Fibroblast of lung (primary cell): ENCODE data around the gene TEC. TPM values are rescaled to one million over a fixed set of nuclear protein-coding genes. Genes with fewer than 3 reads are reported as not detected.

Experiments
- DNase-seq, 2 donors: peaks; one replicate each; pipeline versions ENCODE4 v3.0.0 to v3.0.0-alpha.2; 2010; ENCODE audit warnings: low read depth in 2 of 2
- H2AFZ ChIP-seq: 2 replicates; pipeline ENCODE4 v1.5.1; 2012; ENCODE audit warnings: low read length, control low read depth, inconsistent platforms
- H3K27ac ChIP-seq: 2 replicates; pipeline ENCODE4 v1.5.1; 2011; ENCODE audit warnings: low read length, control low read depth; ENCODE audit not compliant: insufficient read depth
- H3K27me3 ChIP-seq: 2 replicates; pipeline ENCODE4 v1.5.1; 2011; ENCODE audit warnings: mild to moderate bottlenecking, low read length; ENCODE audit not compliant: control insufficient read depth, insufficient read depth
- H3K36me3 ChIP-seq: 2 replicates; pipeline ENCODE4 v1.5.1; 2011; ENCODE audit warnings: low read length; ENCODE audit not compliant: control insufficient read depth, insufficient read depth
- H3K4me1 ChIP-seq: 2 replicates; pipeline ENCODE4 v1.5.1; 2011; ENCODE audit warnings: low read length; ENCODE audit not compliant: control insufficient read depth, insufficient read depth; ENCODE audit errors: extremely low read depth
- H3K4me2 ChIP-seq: 2 replicates; pipeline ENCODE4 v1.5.1; 2011; ENCODE audit warnings: low read length, control low read depth; ENCODE audit not compliant: insufficient read depth; ENCODE audit errors: extremely low read depth
- H3K4me3 ChIP-seq, 4 experiments: fragments of 200-600 bp in 1 of 4; sonication (generic) in 1 of 4; replicated peaks in 1 of 4; 2 replicates each; pipeline ENCODE4 v1.5.1; 2011 to 2016; ENCODE audit warnings: low read length in 4 of 4, low read depth in 3 of 4, mild to moderate bottlenecking in 3 of 4, control low read depth in 2 of 4, inconsistent platforms in 1 of 4, mixed read lengths in 1 of 4; ENCODE audit not compliant: insufficient read depth in 1 of 4; ENCODE audit errors: control extremely low read depth in 1 of 4
- H3K79me2 ChIP-seq: 2 replicates; pipeline ENCODE4 v1.5.1; 2012; ENCODE audit warnings: mild to moderate bottlenecking, low read length, inconsistent platforms; ENCODE audit not compliant: control insufficient read depth, insufficient read depth
- H3K9ac ChIP-seq: 2 replicates; pipeline ENCODE4 v1.5.1; 2011; ENCODE audit warnings: mild to moderate bottlenecking, low read length, control low read depth; ENCODE audit not compliant: insufficient read depth
- H3K9me3 ChIP-seq: 2 replicates; pipeline ENCODE4 v1.5.1; 2012; ENCODE audit warnings: low read depth, low read length; ENCODE audit not compliant: control insufficient read depth, insufficient read depth
- H4K20me1 ChIP-seq: 2 replicates; pipeline ENCODE4 v1.5.1; 2011; ENCODE audit warnings: low read length; ENCODE audit not compliant: control insufficient read depth, insufficient read depth; ENCODE audit errors: extremely low read depth
- EZH2 ChIP-seq: IDR thresholded peaks from 2 replicates; pipeline ENCODE4 v1.5.1; 2012; ENCODE audit warnings: low read length, control low read depth, mild to moderate bottlenecking; ENCODE audit errors: missing control alignments
- polyA plus RNA-seq, 2 donors: library from polyadenylated mRNA; depleted of rRNA in 1 of 2; stranded (reverse) in 1 of 2; unstranded in 1 of 2; fragments of >200 nt; gene quantifications; 2 replicates each; pipeline ENCODE4 v1.2.1, GENCODE V29; 2011 to 2012; ENCODE audit warnings: missing spikeins in 1 of 2
- total RNA-seq: library from RNA; depleted of rRNA; stranded (reverse); fragments of >200 nt; gene quantifications from 2 replicates; pipeline ENCODE4 v1.2.1, GENCODE V29; 2014
- TF ChIP-seq, protein P1 (sequence below), 2 donors: IDR thresholded peaks in 1 of 2; conservative IDR thresholded peaks in 1 of 2; 1 replicate in 1 of 2; 2 replicates in 1 of 2; pipeline ENCODE4 v1.5.1; 2011 to 2012; ENCODE audit warnings: low read length in 2 of 2, control low read depth in 1 of 2, inconsistent platforms in 1 of 2, low read depth in 1 of 2, mild to moderate bottlenecking in 1 of 2

TEC gene
- total and polyA plus RNA-seq, 2 donors (not counting 1 experiment from before 2014, with no cell fraction given), result 0.79 to 5.3 TPM

DNA sequence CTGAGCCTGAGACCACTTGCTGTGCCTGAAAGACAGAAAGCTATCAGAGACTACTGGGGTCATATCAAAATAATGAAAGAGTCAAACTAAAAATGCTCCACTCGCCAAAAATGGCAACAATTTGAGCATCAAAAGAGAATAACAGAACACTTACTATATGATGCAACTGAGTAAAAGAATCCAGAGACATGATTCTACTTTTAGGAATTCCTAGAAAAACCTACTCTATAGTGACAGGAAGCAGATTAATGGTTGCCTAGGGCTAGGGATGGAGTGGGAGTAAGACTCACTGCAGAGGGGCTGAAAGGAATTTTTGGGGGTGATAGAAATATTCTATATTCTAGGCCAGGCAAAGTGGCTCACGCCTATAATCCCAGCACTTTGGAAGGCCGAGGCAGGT, 42.3 kb upstream of the TEC start:
- peak in 1 of 2 donors; percentile 29 for DNase-seq
- Histone ChIP-seq H3K4me1 (peaks cover 3% of the 10 kb centered on the region), H3K27ac (no peak overlapping the region), H3K36me3 (no peaks in the 10 kb centered on the region), H3K4me2 (no peak overlapping the region), H4K20me1 (no peaks in the 10 kb centered on the region), H3K4me3 (no peak overlapping the region), H2AFZ (no peak overlapping the region), H3K9me3 (no peaks in the 10 kb centered on the region), H3K9ac (no peak overlapping the region), H3K27me3 (no peaks in the 10 kb centered on the region), H3K79me2 (no peaks in the 10 kb centered on the region)
- no peak for TF ChIP-seq EZH2
- TF ChIP-seq, protein P1, sequence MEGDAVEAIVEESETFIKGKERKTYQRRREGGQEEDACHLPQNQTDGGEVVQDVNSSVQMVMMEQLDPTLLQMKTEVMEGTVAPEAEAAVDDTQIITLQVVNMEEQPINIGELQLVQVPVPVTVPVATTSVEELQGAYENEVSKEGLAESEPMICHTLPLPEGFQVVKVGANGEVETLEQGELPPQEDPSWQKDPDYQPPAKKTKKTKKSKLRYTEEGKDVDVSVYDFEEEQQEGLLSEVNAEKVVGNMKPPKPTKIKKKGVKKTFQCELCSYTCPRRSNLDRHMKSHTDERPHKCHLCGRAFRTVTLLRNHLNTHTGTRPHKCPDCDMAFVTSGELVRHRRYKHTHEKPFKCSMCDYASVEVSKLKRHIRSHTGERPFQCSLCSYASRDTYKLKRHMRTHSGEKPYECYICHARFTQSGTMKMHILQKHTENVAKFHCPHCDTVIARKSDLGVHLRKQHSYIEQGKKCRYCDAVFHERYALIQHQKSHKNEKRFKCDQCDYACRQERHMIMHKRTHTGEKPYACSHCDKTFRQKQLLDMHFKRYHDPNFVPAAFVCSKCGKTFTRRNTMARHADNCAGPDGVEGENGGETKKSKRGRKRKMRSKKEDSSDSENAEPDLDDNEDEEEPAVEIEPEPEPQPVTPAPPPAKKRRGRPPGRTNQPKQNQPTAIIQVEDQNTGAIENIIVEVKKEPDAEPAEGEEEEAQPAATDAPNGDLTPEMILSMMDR (conservative IDR thresholded peaks at IDR 0.05 in 1 of 2, IDR thresholded peaks at IDR 0.05 in 1 of 2; ENCODE audit: low read depth in 1 of 2, low read length in 2 of 2), result no peak

DNA sequence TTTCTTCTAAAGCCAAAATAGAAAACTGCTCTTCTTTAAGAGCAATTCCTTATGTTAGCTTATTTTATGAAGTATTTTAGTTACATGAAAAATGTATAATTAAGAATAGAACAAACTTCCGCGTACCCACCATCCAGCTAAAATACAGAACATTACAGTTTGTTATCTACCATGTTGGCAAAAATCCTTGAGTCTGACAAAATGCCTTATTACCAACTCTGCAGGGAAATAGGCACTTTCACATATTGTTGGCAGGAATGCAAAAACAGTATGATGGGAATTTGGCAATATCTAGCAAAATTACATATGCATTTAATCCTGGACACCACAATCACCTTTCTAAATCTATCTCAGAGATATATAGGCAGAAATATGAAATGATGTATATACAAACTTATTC, 39.3 kb upstream of the TEC start:
- Histone ChIP-seq H2AFZ (no peak overlapping the region), H3K4me1 (no peaks in the 10 kb centered on the region), H3K9ac (no peak overlapping the region), H3K4me3 (no peak overlapping the region), H3K4me2 (no peak overlapping the region), H3K27ac (no peak overlapping the region), H3K27me3 (no peaks in the 10 kb centered on the region), H4K20me1 (no peaks in the 10 kb centered on the region), H3K9me3 (no peaks in the 10 kb centered on the region), H3K36me3 (no peaks in the 10 kb centered on the region), H3K79me2 (no peaks in the 10 kb centered on the region)
- DNase-seq, result no peak
- TF ChIP-seq, protein P1 (conservative IDR thresholded peaks at IDR 0.05 in 1 of 2, IDR thresholded peaks at IDR 0.05 in 1 of 2; ENCODE audit: low read depth in 1 of 2, low read length in 2 of 2), result no peak
- no peak for TF ChIP-seq EZH2

DNA sequence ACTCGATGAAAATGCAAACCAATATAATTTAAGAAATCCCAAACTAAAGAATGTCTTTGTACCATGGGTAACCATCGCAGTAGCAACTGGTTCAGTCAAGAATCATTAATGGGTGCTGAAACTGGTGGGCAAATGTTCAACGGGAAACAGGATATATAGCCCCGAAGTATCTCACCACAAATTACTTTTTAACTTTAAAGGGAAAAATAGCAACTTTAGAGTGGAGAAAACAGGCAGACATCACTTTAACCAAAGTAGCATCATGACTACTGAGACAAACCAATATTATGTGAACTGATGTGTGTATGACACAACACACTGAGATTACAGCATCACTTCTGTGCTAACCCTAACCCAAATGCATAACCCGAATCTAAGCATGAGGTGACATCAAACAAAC, 37.9 kb upstream of the TEC start:
- Histone ChIP-seq H3K9me3 (no peaks in the 10 kb centered on the region), H4K20me1 (no peaks in the 10 kb centered on the region), H3K4me2 (no peak overlapping the region), H3K27me3 (no peaks in the 10 kb centered on the region), H3K79me2 (no peaks in the 10 kb centered on the region), H2AFZ (no peak overlapping the region), H3K9ac (no peak overlapping the region), H3K27ac (no peak overlapping the region), H3K4me1 (no peaks in the 10 kb centered on the region), H3K4me3 (no peak overlapping the region), H3K36me3 (no peaks in the 10 kb centered on the region)
- TF ChIP-seq, protein P1 (conservative IDR thresholded peaks at IDR 0.05 in 1 of 2, IDR thresholded peaks at IDR 0.05 in 1 of 2; ENCODE audit: low read depth in 1 of 2, low read length in 2 of 2), result no peak
- TF ChIP-seq EZH2, result no peak
- no peak for DNase-seq
